H9 (cell line): Measurements from ENCODE around the gene DSCAM. TPM values are rescaled to one million over a fixed set of nuclear protein-coding genes. Genes with fewer than 3 reads are reported as not detected.

Source experiments
- DNase-seq: peaks from one replicate; pipeline ENCODE4 v3.0.0-alpha.2; 2017
- H2AFZ ChIP-seq: one replicate; pipeline ENCODE4 v1.6.1; 2013; ENCODE audit warnings: mild to moderate bottlenecking, low read length, control low read depth, moderate library complexity
- H2AK5ac ChIP-seq: 2 replicates; pipeline ENCODE4 v1.6.1; 2013; ENCODE audit warnings: low read length, control low read depth, mixed read lengths; ENCODE audit not compliant: insufficient read length
- H2BK120ac ChIP-seq: one replicate; pipeline ENCODE4 v1.6.1; 2013; ENCODE audit warnings: low read depth, mild to moderate bottlenecking, low read length, control low read depth, inconsistent platforms; ENCODE audit not compliant: poor library complexity, severe bottlenecking
- H2BK12ac ChIP-seq: 2 replicates; pipeline ENCODE4 v1.6.1; 2013; ENCODE audit warnings: low read length, control low read depth, mixed read lengths, low read depth; ENCODE audit not compliant: insufficient read length
- H2BK15ac ChIP-seq: 2 replicates; pipeline ENCODE4 v1.6.1; 2013; ENCODE audit warnings: low read depth, low read length, control low read depth
- H2BK20ac ChIP-seq: one replicate; pipeline ENCODE4 v1.6.1; 2013; ENCODE audit warnings: low read depth, mild to moderate bottlenecking, low read length, control low read depth, inconsistent platforms; ENCODE audit not compliant: poor library complexity, severe bottlenecking
- H2BK5ac ChIP-seq: 2 replicates; pipeline ENCODE4 v1.6.1; 2013; ENCODE audit warnings: low read length, control low read depth, mixed read lengths; ENCODE audit not compliant: insufficient read length
- H3K14ac ChIP-seq: 2 replicates; pipeline ENCODE4 v1.6.1; 2013; ENCODE audit warnings: low read length, control low read depth; ENCODE audit not compliant: insufficient read depth
- H3K18ac ChIP-seq: 2 replicates; pipeline ENCODE4 v1.6.1; 2013; ENCODE audit warnings: low read depth, mild to moderate bottlenecking, mixed read lengths, low read length, control low read depth; ENCODE audit not compliant: insufficient read length
- H3K23ac ChIP-seq: 2 replicates; pipeline ENCODE4 v1.6.1; 2013; ENCODE audit warnings: low read length, control low read depth, mixed read lengths, low read depth; ENCODE audit not compliant: insufficient read length
- H3K23me2 ChIP-seq: 2 replicates; pipeline ENCODE4 v1.6.1; 2013; ENCODE audit warnings: low read depth, mild to moderate bottlenecking, mixed read lengths, low read length, control low read depth; ENCODE audit not compliant: insufficient read length, poor library complexity, severe bottlenecking
- H3K27ac ChIP-seq: 2 replicates; pipeline ENCODE4 v1.5.1; 2013; ENCODE audit warnings: low read length, control low read depth, mixed read lengths, low read depth; ENCODE audit not compliant: insufficient read length
- H3K27me3 ChIP-seq: 2 replicates; pipeline ENCODE4 v1.6.1; 2013; ENCODE audit warnings: low read length, control low read depth, inconsistent platforms; ENCODE audit not compliant: insufficient read depth
- H3K4ac ChIP-seq: 2 replicates; pipeline ENCODE4 v1.6.1; 2013; ENCODE audit warnings: low read depth, mild to moderate bottlenecking, control low read depth, inconsistent platforms, low read length, moderate library complexity
- H3K4me1 ChIP-seq: 2 replicates; pipeline ENCODE4 v1.6.1; 2013; ENCODE audit warnings: low read length, control low read depth, inconsistent platforms; ENCODE audit not compliant: insufficient read depth
- H3K4me2 ChIP-seq: 2 replicates; pipeline ENCODE4 v1.6.1; 2013; ENCODE audit warnings: low read length, control low read depth, mixed read lengths; ENCODE audit not compliant: insufficient read length, insufficient read depth
- H3K56ac ChIP-seq: 2 replicates; pipeline ENCODE4 v1.6.1; 2013; ENCODE audit warnings: low read depth, mild to moderate bottlenecking, mixed read lengths, low read length, control low read depth; ENCODE audit not compliant: insufficient read length
- H3K79me1 ChIP-seq: 2 replicates; pipeline ENCODE4 v1.6.1; 2013; ENCODE audit warnings: low read depth, mild to moderate bottlenecking, moderate library complexity, low read length, control low read depth, inconsistent platforms; ENCODE audit not compliant: insufficient read depth, poor library complexity, severe bottlenecking
- H3K79me2 ChIP-seq: 2 replicates; pipeline ENCODE4 v1.6.1; 2013; ENCODE audit warnings: low read length, control low read depth, inconsistent platforms; ENCODE audit not compliant: insufficient read depth
- H3K9ac ChIP-seq: 2 replicates; pipeline ENCODE4 v1.6.1; 2013; ENCODE audit warnings: low read length, control low read depth, mixed read lengths; ENCODE audit not compliant: insufficient read length; ENCODE audit errors: extremely low read depth
- H3K9me3 ChIP-seq: one replicate; pipeline ENCODE4 v1.6.1; 2013; ENCODE audit warnings: low read depth, low read length, inconsistent platforms; ENCODE audit not compliant: control insufficient read depth
- H3T11ph ChIP-seq: one replicate; pipeline ENCODE4 v1.6.1; 2013; ENCODE audit warnings: mild to moderate bottlenecking, low read length, control low read depth, inconsistent platforms
- H4K20me1 ChIP-seq: one replicate; pipeline ENCODE4 v1.6.1; 2013; ENCODE audit not compliant: control insufficient read depth, insufficient read length, insufficient read depth
- H4K5ac ChIP-seq: 2 replicates; pipeline ENCODE4 v1.6.1; 2013; ENCODE audit warnings: low read depth, mild to moderate bottlenecking, mixed read lengths, low read length, control low read depth; ENCODE audit not compliant: insufficient read length
- H4K8ac ChIP-seq: replicated peaks from 2 replicates; pipeline ENCODE4 v1.6.1; 2013; ENCODE audit warnings: low read length, control low read depth, mixed read lengths, low read depth; ENCODE audit not compliant: insufficient read length
- H4K91ac ChIP-seq: 2 replicates; pipeline ENCODE4 v1.6.1; 2013; ENCODE audit warnings: low read depth, mild to moderate bottlenecking, moderate library complexity, mixed read lengths, low read length, control low read depth; ENCODE audit not compliant: insufficient read length
- H3K27ac Mint-ChIP-seq, 3 experiments: 2 replicates in 2 of 3; 3 replicates in 1 of 3; pipeline ENCODE4 v1.8.0; 2020 to 2021; ENCODE audit warnings: mixed read lengths in 3 of 3, mild to moderate bottlenecking in 1 of 3, moderate library complexity in 1 of 3
- H3K27me3 Mint-ChIP-seq: 2 replicates; pipeline ENCODE4 v1.8.0; 2021; ENCODE audit warnings: low read depth, mild to moderate bottlenecking, moderate library complexity, mixed read lengths
- H3K36me3 Mint-ChIP-seq, 3 experiments: 2 replicates in 2 of 3; 3 replicates in 1 of 3; pipeline ENCODE4 v1.8.0; 2020 to 2021; ENCODE audit warnings: low read depth in 3 of 3, mixed read lengths in 3 of 3; ENCODE audit not compliant: insufficient read depth in 1 of 3
- H3K4me1 Mint-ChIP-seq, 2 experiments: 2 replicates each; pipeline ENCODE4 v1.8.0; 2020; ENCODE audit warnings: mixed read lengths in 2 of 2
- H3K4me3 Mint-ChIP-seq, 2 experiments: 2 replicates in 1 of 2; 3 replicates in 1 of 2; pipeline ENCODE4 v1.8.0; 2020 to 2021; ENCODE audit warnings: mild to moderate bottlenecking in 2 of 2, mixed read lengths in 2 of 2, moderate library complexity in 1 of 2
- H3K9me3 Mint-ChIP-seq, 2 experiments: 2 replicates in 1 of 2; 3 replicates in 1 of 2; pipeline ENCODE4 v1.8.0; 2020; ENCODE audit warnings: mild to moderate bottlenecking in 2 of 2, mixed read lengths in 2 of 2, moderate library complexity in 1 of 2
- WGBS: extraction: QIAGEN DNeasy Blood & Tissue Kit; methylation state at CpG from one replicate; pipeline ENCODE4 v1.1.7; 2013; ENCODE audit warnings: missing lambda C conversion rate, low lambda C conversion rate, mixed read lengths; ENCODE audit not compliant: insufficient read length; ENCODE audit errors: extremely low coverage; 5-methylcytosine and 5-hydroxymethylcytosine counted together
- total RNA-seq: library from RNA; stranded (reverse); gene quantifications from 2 replicates; pipeline ENCODE4 v1.2.1, GENCODE V29; 2021
- TF ChIP-seq, protein P1 (sequence below): fragments of 200-600 bp; sonication (generic); conservative IDR thresholded peaks from 3 replicates; pipeline ENCODE4 v1.8.0; 2021; ENCODE audit warnings: antibody characterized with exemption, mild to moderate bottlenecking

DSCAM gene
- total RNA-seq, 1 experiment from 2014 or later, result 0.17 TPM

DNA sequence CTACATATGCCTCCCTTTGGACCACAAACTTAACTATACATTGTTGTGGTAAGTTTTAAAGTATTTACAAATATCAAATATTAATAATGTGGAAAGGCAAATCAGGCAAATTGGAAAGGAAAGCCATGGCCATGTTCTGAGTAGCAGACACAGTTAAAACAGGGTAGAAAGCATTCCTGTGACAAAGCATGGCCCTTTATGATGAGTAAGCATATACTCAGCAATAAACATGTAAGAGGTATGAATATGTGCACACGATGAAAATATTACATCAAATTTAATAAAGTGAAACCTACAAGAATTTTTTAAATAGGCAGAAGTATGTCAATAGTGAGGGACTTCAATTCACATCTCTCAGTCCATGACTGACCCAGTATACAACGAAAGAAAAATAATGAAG is 389.2 kb downstream of the DSCAM start:
- H2BK15ac ChIP-seq, result no peak overlapping the region
- no peak overlapping the region for H3K18ac ChIP-seq
- H3T11ph ChIP-seq, result no peak overlapping the region
- H2BK5ac ChIP-seq, result no peak overlapping the region
- H4K8ac ChIP-seq, result no peak overlapping the region
- no peaks in the 10 kb centered on the region for H3K79me1 ChIP-seq
- no peak overlapping the region for H2BK120ac ChIP-seq
- no peak overlapping the region for H3K14ac ChIP-seq
- no peak overlapping the region for H3K27ac ChIP-seq
- H3K4me1 ChIP-seq, result no peaks in the 10 kb centered on the region
- H3K9ac ChIP-seq, result no peak overlapping the region
- H3K9me3 Mint-ChIP-seq, result no peaks in the 10 kb centered on the region
- H3K79me2 ChIP-seq, result no peaks in the 10 kb centered on the region
- H4K5ac ChIP-seq, result no peak overlapping the region
- no peaks in the 10 kb centered on the region for H3K9me3 ChIP-seq
- no peak for DNase-seq
- no peaks in the 10 kb centered on the region for H3K36me3 Mint-ChIP-seq
- no peak overlapping the region for H4K91ac ChIP-seq
- H2AFZ ChIP-seq, result no peak overlapping the region
- no peaks in the 10 kb centered on the region for H3K27me3 Mint-ChIP-seq
- H3K23ac ChIP-seq, result no peak overlapping the region
- H3K4ac ChIP-seq, result no peak overlapping the region
- H2BK12ac ChIP-seq, result no peak overlapping the region
- no peaks in the 10 kb centered on the region for H4K20me1 ChIP-seq
- H3K23me2 ChIP-seq, result no peaks in the 10 kb centered on the region
- no peak overlapping the region for H2BK20ac ChIP-seq
- H3K4me2 ChIP-seq, result no peak overlapping the region
- no peak overlapping the region for H2AK5ac ChIP-seq
- H3K27me3 ChIP-seq, result no peaks in the 10 kb centered on the region
- no peak overlapping the region for H3K56ac ChIP-seq
- no peak overlapping the region for H3K27ac Mint-ChIP-seq
- TF ChIP-seq, protein P1, sequence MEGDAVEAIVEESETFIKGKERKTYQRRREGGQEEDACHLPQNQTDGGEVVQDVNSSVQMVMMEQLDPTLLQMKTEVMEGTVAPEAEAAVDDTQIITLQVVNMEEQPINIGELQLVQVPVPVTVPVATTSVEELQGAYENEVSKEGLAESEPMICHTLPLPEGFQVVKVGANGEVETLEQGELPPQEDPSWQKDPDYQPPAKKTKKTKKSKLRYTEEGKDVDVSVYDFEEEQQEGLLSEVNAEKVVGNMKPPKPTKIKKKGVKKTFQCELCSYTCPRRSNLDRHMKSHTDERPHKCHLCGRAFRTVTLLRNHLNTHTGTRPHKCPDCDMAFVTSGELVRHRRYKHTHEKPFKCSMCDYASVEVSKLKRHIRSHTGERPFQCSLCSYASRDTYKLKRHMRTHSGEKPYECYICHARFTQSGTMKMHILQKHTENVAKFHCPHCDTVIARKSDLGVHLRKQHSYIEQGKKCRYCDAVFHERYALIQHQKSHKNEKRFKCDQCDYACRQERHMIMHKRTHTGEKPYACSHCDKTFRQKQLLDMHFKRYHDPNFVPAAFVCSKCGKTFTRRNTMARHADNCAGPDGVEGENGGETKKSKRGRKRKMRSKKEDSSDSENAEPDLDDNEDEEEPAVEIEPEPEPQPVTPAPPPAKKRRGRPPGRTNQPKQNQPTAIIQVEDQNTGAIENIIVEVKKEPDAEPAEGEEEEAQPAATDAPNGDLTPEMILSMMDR, result no peak
- no CpG with 5 or more reads among the region's 2 CpGs for WGBS
- no peaks in the 10 kb centered on the region for H3K4me1 Mint-ChIP-seq
- H3K4me3 Mint-ChIP-seq, result no peak overlapping the region
